ENCODE data around the gene THNSL1.

GRCh38 chr10:25068152-25069058, 52.0 kb downstream of the THNSL1 start:
- TF ChIP-seq CTCF (conservative IDR thresholded peaks at IDR 0.05) (no peak), ZFX (IDR thresholded peaks at IDR 0.05) (no peak)
